ENCODE data around the gene CD8A.
A peak's percentile ranks its signal among the peaks of the same experiment; 100 is the strongest.

CD8A gene

DNA sequence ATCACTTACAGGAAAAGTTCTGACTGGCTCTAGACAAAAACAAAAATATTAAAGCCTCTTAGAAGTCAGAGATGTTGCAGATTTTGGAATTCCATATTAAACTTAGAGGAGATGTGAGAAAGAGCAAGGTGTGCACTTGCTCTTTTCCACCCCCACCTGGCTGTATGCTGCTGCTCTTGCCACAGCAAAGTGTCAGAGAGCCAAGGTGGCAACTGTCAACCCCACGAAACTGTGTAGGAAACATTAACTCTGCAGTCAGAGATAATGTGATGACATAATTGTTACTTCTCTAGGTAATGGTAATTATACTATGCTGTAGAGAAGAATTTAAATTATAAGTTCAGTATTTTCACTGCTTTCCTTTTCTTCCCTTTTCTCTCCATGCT, 25.4 kb downstream of the CD8A start:
- no peaks in the 10 kb centered on the region for H3K27me3 ChIP-seq (ENCODE audit: control insufficient read depth, low read length)
- H3K36me3 ChIP-seq (ENCODE audit: control insufficient read depth, low read length) = peaks cover 59% of the 10 kb centered on the region
- no peak overlapping the region for H3K4me3 ChIP-seq (ENCODE audit: low read length)
- H3K4me2 ChIP-seq (ENCODE audit: low read length) = no peak overlapping the region
- H3K27ac ChIP-seq (ENCODE audit: low read depth, low read length) = no peak overlapping the region
- peaks cover 4% of the 10 kb centered on the region; the same call in 1 of the 2 replicates for H4K20me1 ChIP-seq (ENCODE audit: control insufficient read depth, insufficient read depth, low read depth, low read length)
- H3K9me3 ChIP-seq (ENCODE audit: control insufficient read depth, insufficient read depth, low read length) = no peaks in the 10 kb centered on the region
- H3K79me2 ChIP-seq (ENCODE audit: control insufficient read depth, low read length) = peaks cover 28% of the 10 kb centered on the region
- H3F3A ChIP-seq (ENCODE audit: control insufficient read depth, insufficient read depth) = peaks cover 10% of the 10 kb centered on the region
- TF ChIP-seq, protein P1, sequence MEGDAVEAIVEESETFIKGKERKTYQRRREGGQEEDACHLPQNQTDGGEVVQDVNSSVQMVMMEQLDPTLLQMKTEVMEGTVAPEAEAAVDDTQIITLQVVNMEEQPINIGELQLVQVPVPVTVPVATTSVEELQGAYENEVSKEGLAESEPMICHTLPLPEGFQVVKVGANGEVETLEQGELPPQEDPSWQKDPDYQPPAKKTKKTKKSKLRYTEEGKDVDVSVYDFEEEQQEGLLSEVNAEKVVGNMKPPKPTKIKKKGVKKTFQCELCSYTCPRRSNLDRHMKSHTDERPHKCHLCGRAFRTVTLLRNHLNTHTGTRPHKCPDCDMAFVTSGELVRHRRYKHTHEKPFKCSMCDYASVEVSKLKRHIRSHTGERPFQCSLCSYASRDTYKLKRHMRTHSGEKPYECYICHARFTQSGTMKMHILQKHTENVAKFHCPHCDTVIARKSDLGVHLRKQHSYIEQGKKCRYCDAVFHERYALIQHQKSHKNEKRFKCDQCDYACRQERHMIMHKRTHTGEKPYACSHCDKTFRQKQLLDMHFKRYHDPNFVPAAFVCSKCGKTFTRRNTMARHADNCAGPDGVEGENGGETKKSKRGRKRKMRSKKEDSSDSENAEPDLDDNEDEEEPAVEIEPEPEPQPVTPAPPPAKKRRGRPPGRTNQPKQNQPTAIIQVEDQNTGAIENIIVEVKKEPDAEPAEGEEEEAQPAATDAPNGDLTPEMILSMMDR (IDR thresholded peaks at IDR 0.05; ENCODE audit: low read depth, low read length, poor library complexity, severe bottlenecking) = no peak
- no peak for TF ChIP-seq EZH2phosphoT487 (IDR thresholded peaks at IDR 0.05; ENCODE audit: borderline replicate concordance, low read length)
- H3K9me2 ChIP-seq (replicated peaks; ENCODE audit: control insufficient read depth, low read length) = no peaks in the 10 kb centered on the region
- no peaks in the 10 kb centered on the region for H3K4me1 ChIP-seq (ENCODE audit: control insufficient read depth, low read length)

- H3K4me3 ChIP-seq (ENCODE audit: low read length) = no peak overlapping the region
- H3K4me1 ChIP-seq (ENCODE audit: control insufficient read depth, low read length) = no peaks in the 10 kb centered on the region
- peaks cover 57% of the 10 kb centered on the region for H3K36me3 ChIP-seq (ENCODE audit: control insufficient read depth, low read length)
- H3K27me3 ChIP-seq (ENCODE audit: control insufficient read depth, low read length) = no peaks in the 10 kb centered on the region
- peaks cover 30% of the 10 kb centered on the region for H3K79me2 ChIP-seq (ENCODE audit: control insufficient read depth, low read length)
- no peak overlapping the region for H3K27ac ChIP-seq (ENCODE audit: low read depth, low read length)
- no peaks in the 10 kb centered on the region for H3K9me2 ChIP-seq (replicated peaks; ENCODE audit: control insufficient read depth, low read length)
- TF ChIP-seq, protein P1 (IDR thresholded peaks at IDR 0.05; ENCODE audit: low read depth, low read length, poor library complexity, severe bottlenecking) = peak; percentile 57
- TF ChIP-seq EZH2phosphoT487 (IDR thresholded peaks at IDR 0.05; ENCODE audit: borderline replicate concordance, low read length) = no peak
- no peak overlapping the region for H3K4me2 ChIP-seq (ENCODE audit: low read length)
- H4K20me1 ChIP-seq (ENCODE audit: control insufficient read depth, insufficient read depth, low read depth, low read length) = peaks cover 4% of the 10 kb centered on the region; the same call in 1 of the 2 replicates
- H3F3A ChIP-seq (ENCODE audit: control insufficient read depth, insufficient read depth) = peaks cover 10% of the 10 kb centered on the region
- no peaks in the 10 kb centered on the region for H3K9me3 ChIP-seq (ENCODE audit: control insufficient read depth, insufficient read depth, low read length)
Measured at GRCh38 chr2:86764661-86765309, 25.9 kb downstream of the CD8A start.

GRCh38 chr2:86760371-86760770, 30.3 kb downstream of the CD8A start:
- Histone ChIP-seq H3F3A (ENCODE audit: control insufficient read depth, insufficient read depth) (peaks cover 10% of the 10 kb centered on the region), H3K27ac (ENCODE audit: low read depth, low read length) (no peak overlapping the region), H3K27me3 (ENCODE audit: control insufficient read depth, low read length) (no peaks in the 10 kb centered on the region), H3K4me1 (ENCODE audit: control insufficient read depth, low read length) (no peaks in the 10 kb centered on the region), H3K36me3 (ENCODE audit: control insufficient read depth, low read length) (peaks cover 46% of the 10 kb centered on the region), H4K20me1 (ENCODE audit: control insufficient read depth, insufficient read depth, low read depth, low read length) (peaks cover 4% of the 10 kb centered on the region; the same call in 1 of the 2 replicates), H3K4me3 (ENCODE audit: low read length) (no peak overlapping the region), H3K9me3 (ENCODE audit: control insufficient read depth, insufficient read depth, low read length) (no peaks in the 10 kb centered on the region), H3K4me2 (ENCODE audit: low read length) (no peak overlapping the region), H3K79me2 (ENCODE audit: control insufficient read depth, low read length) (peaks cover 56% of the 10 kb centered on the region), H3K9me2 (replicated peaks; ENCODE audit: control insufficient read depth, low read length) (no peaks in the 10 kb centered on the region)
- TF ChIP-seq, protein P1 (IDR thresholded peaks at IDR 0.05; ENCODE audit: low read depth, low read length, poor library complexity, severe bottlenecking) = no peak
- TF ChIP-seq EZH2phosphoT487 (IDR thresholded peaks at IDR 0.05; ENCODE audit: borderline replicate concordance, low read length) = no peak
